ENCODE results near the gene ARHGAP28. TPM values are rescaled to one million over a fixed set of nuclear protein-coding genes. Genes with fewer than 3 reads are reported as not detected.

Gene ARHGAP28
- polyA plus RNA-seq, 3 donors: not detected

DNA sequence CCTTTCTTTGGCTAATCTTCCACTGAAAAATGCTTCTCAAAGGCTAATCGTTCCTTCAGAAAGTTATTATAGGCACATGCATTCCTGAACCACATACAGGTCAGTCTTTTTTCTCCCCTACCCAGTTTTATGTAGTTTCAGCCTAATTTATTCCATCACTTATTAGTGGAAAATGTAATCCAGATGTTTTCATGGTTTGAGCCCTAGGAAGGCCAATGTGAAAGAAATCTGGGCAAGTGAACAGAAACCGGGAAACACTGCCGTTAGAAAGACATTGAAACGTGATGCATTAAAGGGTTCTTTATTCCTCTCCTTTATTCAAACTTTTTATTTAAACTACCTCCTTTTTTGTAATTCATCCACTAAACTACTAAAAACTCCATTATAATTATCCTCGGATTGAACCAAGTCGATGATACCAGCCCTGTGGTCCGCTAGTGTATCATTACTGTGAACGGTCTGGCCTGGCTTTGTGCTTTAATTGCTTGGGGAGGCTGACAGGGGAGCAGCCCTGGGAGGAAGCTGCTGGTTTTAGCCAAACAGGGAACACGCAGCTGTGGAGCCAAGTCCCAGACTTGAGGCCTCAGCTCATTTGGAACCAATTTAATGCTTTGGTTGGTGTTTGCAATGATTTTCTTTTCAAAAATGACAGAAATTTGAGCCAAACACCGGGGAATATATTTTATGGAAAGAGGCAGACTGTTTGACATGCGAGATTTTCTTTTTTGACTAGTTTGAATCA is 149.2 kb downstream of the ARHGAP28 start:
- H3K4me2 ChIP-seq (replicated peaks; ENCODE audit: extremely low read depth, low read length, poor library complexity, severe bottlenecking): no peak overlapping the region
- no peaks in the 10 kb centered on the region for H3K79me2 ChIP-seq (ENCODE audit: insufficient read depth, low read length)
- H3K9me3 Mint-ChIP-seq: no peaks in the 10 kb centered on the region
- no peaks in the 10 kb centered on the region for H3K36me3 ChIP-seq (replicated peaks in 1 of 2; ENCODE audit: control insufficient read depth in 1 of 2, insufficient read depth in 2 of 2, low read length in 2 of 2)
- H3K9ac ChIP-seq (ENCODE audit: insufficient read depth, low read length, poor library complexity, severe bottlenecking): no peak overlapping the region
- intact Hi-C loops (cut with micrococcal nuclease): no loop called here
- 97% methylated on average over 5 of the region's 11 CpGs for WGBS (ENCODE audit: insufficient coverage)
- no peak overlapping the region for H3K27ac Mint-ChIP-seq
- H3K4me1 ChIP-seq (ENCODE audit: control insufficient read depth in 1 of 2, insufficient read depth in 2 of 2, low read length in 2 of 2): no peaks in the 10 kb centered on the region
- H3K36me3 Mint-ChIP-seq: no peaks in the 10 kb centered on the region
- H3K27me3 ChIP-seq (ENCODE audit: control insufficient read depth in 2 of 2, insufficient read depth in 2 of 2, low read length in 2 of 2): no peaks in the 10 kb centered on the region
- no peak for DNase-seq
- H3K4me1 Mint-ChIP-seq: no peaks in the 10 kb centered on the region
- TF ChIP-seq, protein P1, sequence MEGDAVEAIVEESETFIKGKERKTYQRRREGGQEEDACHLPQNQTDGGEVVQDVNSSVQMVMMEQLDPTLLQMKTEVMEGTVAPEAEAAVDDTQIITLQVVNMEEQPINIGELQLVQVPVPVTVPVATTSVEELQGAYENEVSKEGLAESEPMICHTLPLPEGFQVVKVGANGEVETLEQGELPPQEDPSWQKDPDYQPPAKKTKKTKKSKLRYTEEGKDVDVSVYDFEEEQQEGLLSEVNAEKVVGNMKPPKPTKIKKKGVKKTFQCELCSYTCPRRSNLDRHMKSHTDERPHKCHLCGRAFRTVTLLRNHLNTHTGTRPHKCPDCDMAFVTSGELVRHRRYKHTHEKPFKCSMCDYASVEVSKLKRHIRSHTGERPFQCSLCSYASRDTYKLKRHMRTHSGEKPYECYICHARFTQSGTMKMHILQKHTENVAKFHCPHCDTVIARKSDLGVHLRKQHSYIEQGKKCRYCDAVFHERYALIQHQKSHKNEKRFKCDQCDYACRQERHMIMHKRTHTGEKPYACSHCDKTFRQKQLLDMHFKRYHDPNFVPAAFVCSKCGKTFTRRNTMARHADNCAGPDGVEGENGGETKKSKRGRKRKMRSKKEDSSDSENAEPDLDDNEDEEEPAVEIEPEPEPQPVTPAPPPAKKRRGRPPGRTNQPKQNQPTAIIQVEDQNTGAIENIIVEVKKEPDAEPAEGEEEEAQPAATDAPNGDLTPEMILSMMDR (IDR thresholded peaks at IDR 0.05): no peak
- H2AFZ ChIP-seq (ENCODE audit: insufficient read depth, low read depth, low read length, poor library complexity, severe bottlenecking): no peak overlapping the region
- no peak overlapping the region for H3K4me3 ChIP-seq (replicated peaks in 1 of 3; ENCODE audit: low read depth in 2 of 3, low read length in 3 of 3)
- H4K20me1 ChIP-seq (ENCODE audit: insufficient read depth, low read length): no peaks in the 10 kb centered on the region
- peaks cover 0 to 2% (median 2%) of the 10 kb centered on the region in 3 donors for H3K27me3 Mint-ChIP-seq (ENCODE audit: low read depth in 3 of 3)
- H3K27ac ChIP-seq (ENCODE audit: low read depth in 1 of 2, low read length in 2 of 2): no peak overlapping the region
- no peaks in the 10 kb centered on the region for H3K9me3 ChIP-seq (replicated peaks in 1 of 2; ENCODE audit: control insufficient read depth in 1 of 2, insufficient read depth in 1 of 2, low read length in 2 of 2)
- no peak overlapping the region for H3K4me3 Mint-ChIP-seq

GRCh38 chr18:6879508-6880195 is 150.1 kb downstream of the ARHGAP28 start:
- TF ChIP-seq, protein P1 (IDR thresholded peaks at IDR 0.05): no peak
- DNase-seq: no peak
- peak overlapping the region in 1 of 7 donors; percentile 68 for H3K27ac Mint-ChIP-seq

More at GRCh38 chr18:6879508-6880195, 150.1 kb downstream of the ARHGAP28 start:
- H3K9ac ChIP-seq (ENCODE audit: insufficient read depth, low read length, poor library complexity, severe bottlenecking): no peak overlapping the region
- H3K27me3 ChIP-seq (ENCODE audit: control insufficient read depth in 2 of 2, insufficient read depth in 2 of 2, low read length in 2 of 2): no peaks in the 10 kb centered on the region
- no peaks in the 10 kb centered on the region for H3K79me2 ChIP-seq (ENCODE audit: insufficient read depth, low read length)
- Mint-ChIP-seq H3K27me3 (ENCODE audit: low read depth in 3 of 3) (peaks cover 0 to 4% (median 2%) of the 10 kb centered on the region in 3 donors), H3K36me3 (no peaks in the 10 kb centered on the region), H3K9me3 (no peaks in the 10 kb centered on the region), H3K4me3 (no peak overlapping the region), H3K4me1 (no peaks in the 10 kb centered on the region)
- no peak overlapping the region for H3K27ac ChIP-seq (ENCODE audit: low read depth in 1 of 2, low read length in 2 of 2)
- no peak overlapping the region for H3K4me2 ChIP-seq (replicated peaks; ENCODE audit: extremely low read depth, low read length, poor library complexity, severe bottlenecking)
- H3K4me3 ChIP-seq (replicated peaks in 1 of 3; ENCODE audit: low read depth in 2 of 3, low read length in 3 of 3): no peak overlapping the region
- 93% methylated on average over 13 of the region's 14 CpGs for WGBS (ENCODE audit: insufficient coverage)
- no peak overlapping the region for H2AFZ ChIP-seq (ENCODE audit: insufficient read depth, low read depth, low read length, poor library complexity, severe bottlenecking)
- H3K36me3 ChIP-seq (replicated peaks in 1 of 2; ENCODE audit: control insufficient read depth in 1 of 2, insufficient read depth in 2 of 2, low read length in 2 of 2): no peaks in the 10 kb centered on the region
- H3K4me1 ChIP-seq (ENCODE audit: control insufficient read depth in 1 of 2, insufficient read depth in 2 of 2, low read length in 2 of 2): no peaks in the 10 kb centered on the region
- intact Hi-C loops (cut with micrococcal nuclease): no loop called here
- no peaks in the 10 kb centered on the region for H4K20me1 ChIP-seq (ENCODE audit: insufficient read depth, low read length)
- H3K9me3 ChIP-seq (replicated peaks in 1 of 2; ENCODE audit: control insufficient read depth in 1 of 2, insufficient read depth in 1 of 2, low read length in 2 of 2): no peaks in the 10 kb centered on the region
